Mesenchymal stem cell (in vitro differentiated cells and primary cell): ENCODE results near the gene KRTAP12-1.

Experiments used
- DNase-seq: peaks from one replicate; pipeline ENCODE4 v3.0.0-alpha.2; 2013
- H2AFZ ChIP-seq: one replicate; pipeline ENCODE4 v1.6.1; 2013; ENCODE audit warnings: low read depth, mild to moderate bottlenecking, control low read depth, inconsistent platforms, low read length, moderate library complexity
- H2AK5ac ChIP-seq: 2 replicates; pipeline ENCODE4 v1.6.1; 2013; ENCODE audit warnings: low read length, moderate library complexity, mild to moderate bottlenecking, inconsistent platforms; ENCODE audit not compliant: severe bottlenecking
- H2BK120ac ChIP-seq: one replicate; pipeline ENCODE4 v1.6.1; 2013; ENCODE audit warnings: low read depth, mild to moderate bottlenecking, inconsistent platforms, low read length, moderate library complexity
- H2BK12ac ChIP-seq, 2 experiments: one replicate each; pipeline ENCODE4 v1.6.1; 2013; ENCODE audit warnings: inconsistent platforms in 2 of 2, low read length in 2 of 2, mild to moderate bottlenecking in 2 of 2, moderate library complexity in 2 of 2, control low read depth in 1 of 2
- H2BK15ac ChIP-seq: one replicate; pipeline ENCODE4 v1.6.1; 2013; ENCODE audit warnings: mild to moderate bottlenecking, low read depth, inconsistent platforms; ENCODE audit not compliant: poor library complexity, severe bottlenecking
- H2BK5ac ChIP-seq: 2 replicates; pipeline ENCODE4 v1.6.1; 2013; ENCODE audit warnings: low read depth, mild to moderate bottlenecking, low read length, control low read depth, inconsistent platforms; ENCODE audit not compliant: poor library complexity, severe bottlenecking
- H3K14ac ChIP-seq, 2 experiments: one replicate each; pipeline ENCODE4 v1.6.1; 2013; ENCODE audit warnings: inconsistent platforms in 2 of 2, low read length in 2 of 2, control low read depth in 1 of 2, mild to moderate bottlenecking in 1 of 2, moderate library complexity in 1 of 2
- H3K18ac ChIP-seq, 2 experiments: one replicate each; pipeline ENCODE4 v1.6.1; 2013; ENCODE audit warnings: inconsistent platforms in 2 of 2, low read length in 2 of 2, control low read depth in 1 of 2, low read depth in 1 of 2, mild to moderate bottlenecking in 1 of 2
- H3K23ac ChIP-seq, 2 experiments: one replicate each; pipeline ENCODE4 v1.6.1; 2013; ENCODE audit warnings: inconsistent platforms in 2 of 2, low read length in 2 of 2, mild to moderate bottlenecking in 2 of 2, moderate library complexity in 2 of 2, control low read depth in 1 of 2
- H3K27ac ChIP-seq: 2 replicates; pipeline ENCODE4 v1.5.1; 2013; ENCODE audit warnings: mild to moderate bottlenecking, moderate library complexity, low read length, control low read depth, inconsistent platforms; ENCODE audit not compliant: poor library complexity, severe bottlenecking
- H3K27me3 ChIP-seq, 2 experiments: 2 replicates each; pipeline versions ENCODE4 v1.6.1 to v1.7.0; 2013; ENCODE audit warnings: low read length in 2 of 2, mild to moderate bottlenecking in 2 of 2, moderate library complexity in 2 of 2, control low read depth in 1 of 2, inconsistent platforms in 1 of 2; ENCODE audit not compliant: control insufficient read depth in 1 of 2, insufficient read depth in 1 of 2
- H3K36me3 ChIP-seq, 2 experiments: 2 replicates each; pipeline versions ENCODE4 v1.6.1 to v1.7.0; 2013; ENCODE audit warnings: low read length in 2 of 2, control low read depth in 1 of 2, inconsistent platforms in 1 of 2, low read depth in 1 of 2, mild to moderate bottlenecking in 1 of 2; ENCODE audit not compliant: insufficient read depth in 2 of 2, control insufficient read depth in 1 of 2
- H3K4ac ChIP-seq, 2 experiments: one replicate each; pipeline ENCODE4 v1.6.1; 2013; ENCODE audit warnings: inconsistent platforms in 2 of 2, low read length in 2 of 2, mild to moderate bottlenecking in 2 of 2, moderate library complexity in 2 of 2, control low read depth in 1 of 2, low read depth in 1 of 2
- H3K4me1 ChIP-seq: 2 replicates; pipeline ENCODE4 v1.6.1; 2013; ENCODE audit warnings: low read depth, low read length, control low read depth; ENCODE audit not compliant: control insufficient read depth, insufficient read depth
- H3K4me2 ChIP-seq: 2 replicates; pipeline ENCODE4 v1.6.1; 2013; ENCODE audit warnings: low read length, mild to moderate bottlenecking, inconsistent platforms; ENCODE audit not compliant: poor library complexity, severe bottlenecking
- H3K4me3 ChIP-seq, 2 experiments: 2 replicates each; pipeline versions ENCODE4 v1.5.1 to v1.7.0; 2013; ENCODE audit warnings: low read length in 2 of 2, mild to moderate bottlenecking in 2 of 2, control low read depth in 1 of 2, low read depth in 1 of 2; ENCODE audit not compliant: insufficient read depth in 1 of 2
- H3K79me1 ChIP-seq: replicated peaks from 2 replicates; pipeline ENCODE4 v1.6.1; 2013; ENCODE audit warnings: mild to moderate bottlenecking, control low read depth, low read length, inconsistent platforms; ENCODE audit not compliant: poor library complexity, severe bottlenecking
- H3K9ac ChIP-seq: 2 replicates; pipeline ENCODE4 v1.7.0; 2013; ENCODE audit warnings: mild to moderate bottlenecking, low read length, moderate library complexity
- H3K9me3 ChIP-seq: 2 replicates; pipeline ENCODE4 v1.7.0; 2013; ENCODE audit warnings: mild to moderate bottlenecking, low read length; ENCODE audit not compliant: control insufficient read depth
- H4K8ac ChIP-seq: one replicate; pipeline ENCODE4 v1.6.1; 2013; ENCODE audit warnings: inconsistent platforms, mild to moderate bottlenecking, low read length, moderate library complexity
- H4K91ac ChIP-seq: one replicate; pipeline ENCODE4 v1.6.1; 2013; ENCODE audit warnings: mild to moderate bottlenecking, low read length, inconsistent platforms
- WGBS: methylation state at CpG from one replicate; pipeline ENCODE4 v1.1.7; 2013; ENCODE audit warnings: mixed read lengths; 5-methylcytosine and 5-hydroxymethylcytosine counted together

The KRTAP12-1 gene

GRCh38 chr21:44650265-44650972 lies 31.5 kb downstream of the KRTAP12-1 start:
- no peak overlapping the region for H3K4ac ChIP-seq
- no peaks in the 10 kb centered on the region for H3K9me3 ChIP-seq
- no peak overlapping the region for H2BK5ac ChIP-seq
- H2AK5ac ChIP-seq, result no peak overlapping the region
- no peak overlapping the region for H2AFZ ChIP-seq
- H3K79me1 ChIP-seq, result no peaks in the 10 kb centered on the region
- WGBS, result 87% methylated on average over 20 of the region's 20 CpGs
- H2BK15ac ChIP-seq, result no peak overlapping the region
- H3K36me3 ChIP-seq, result no peaks in the 10 kb centered on the region
- no peak overlapping the region for H3K14ac ChIP-seq
- no peak overlapping the region for H3K23ac ChIP-seq
- no peak overlapping the region for H3K9ac ChIP-seq
- H2BK12ac ChIP-seq, result no peak overlapping the region
- no peak overlapping the region for H3K18ac ChIP-seq
- no peak overlapping the region for H3K27ac ChIP-seq
- no peak overlapping the region for H4K8ac ChIP-seq
- no peak overlapping the region for H3K4me2 ChIP-seq
- no peak overlapping the region for H3K4me3 ChIP-seq
- H3K4me1 ChIP-seq, result peaks cover 2% of the 10 kb centered on the region
- no peak overlapping the region for H2BK120ac ChIP-seq
- DNase-seq, result no peak
- no peak overlapping the region for H4K91ac ChIP-seq
- H3K27me3 ChIP-seq, result peaks cover 3 to 10% of the 10 kb centered on the region in 2 experiments

GRCh38 chr21:44649521-44650100 lies 32.4 kb downstream of the KRTAP12-1 start:
- Histone ChIP-seq H3K4me3 (no peak overlapping the region), H4K8ac (no peak overlapping the region), H3K14ac (no peak overlapping the region), H2BK120ac (no peak overlapping the region), H3K9ac (no peak overlapping the region), H4K91ac (no peak overlapping the region), H2BK5ac (no peak overlapping the region), H3K4me2 (no peak overlapping the region), H2BK12ac (no peak overlapping the region), H2AFZ (no peak overlapping the region), H3K23ac (no peak overlapping the region), H3K27me3 (peaks cover 3 to 10% of the 10 kb centered on the region in 2 experiments), H2BK15ac (no peak overlapping the region), H3K27ac (no peak overlapping the region), H3K79me1 (no peaks in the 10 kb centered on the region), H3K4me1 (peaks cover 2% of the 10 kb centered on the region), H3K36me3 (no peaks in the 10 kb centered on the region), H3K18ac (no peak overlapping the region), H3K4ac (no peak overlapping the region), H3K9me3 (peaks cover 6% of the 10 kb centered on the region), H2AK5ac (no peak overlapping the region)
- no peak for DNase-seq
- WGBS, result 86% methylated on average over 18 of the region's 18 CpGs

DNA sequence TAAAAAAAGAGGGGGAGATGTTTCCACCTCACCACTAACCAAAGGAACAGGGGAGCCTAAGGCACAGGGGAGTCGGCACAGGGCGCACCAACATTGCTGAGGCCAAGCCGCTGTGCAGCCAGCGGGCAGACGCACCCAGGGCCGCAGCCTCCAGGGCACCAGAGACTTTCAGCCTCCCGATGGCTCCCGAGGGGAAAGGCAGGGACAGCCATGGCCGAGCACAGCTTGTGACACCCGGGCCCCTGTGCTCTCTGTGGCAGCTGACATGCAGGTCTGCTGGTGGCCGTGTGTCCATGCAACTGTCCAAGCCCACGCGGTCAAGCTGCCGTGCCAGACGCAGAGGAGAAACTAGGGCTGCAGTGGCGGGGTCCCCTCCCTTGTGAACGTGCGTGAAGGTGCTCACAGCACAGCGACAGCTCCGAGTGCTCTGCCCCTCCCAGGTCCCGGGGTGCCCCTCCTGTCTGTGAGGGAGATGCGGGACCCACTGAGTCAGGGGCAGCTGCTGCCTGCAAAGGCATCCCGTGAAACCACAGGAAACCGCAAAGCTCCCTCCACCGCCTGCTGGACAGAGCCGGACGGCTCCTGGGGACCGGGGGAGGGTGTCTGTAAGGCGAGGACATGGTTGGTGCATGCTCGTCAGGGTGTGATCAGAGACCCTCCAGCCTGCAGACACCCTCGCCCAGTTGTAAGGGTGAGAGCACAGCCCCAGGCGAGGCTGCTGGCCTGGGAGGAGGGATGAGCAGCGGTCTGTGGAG lies 33.2 kb downstream of the KRTAP12-1 start:
- 90% methylated on average over 33 of the region's 33 CpGs for WGBS
- no peak overlapping the region for H2BK120ac ChIP-seq
- no peak overlapping the region for H3K14ac ChIP-seq
- no peak overlapping the region for H2BK15ac ChIP-seq
- no peaks in the 10 kb centered on the region for H3K79me1 ChIP-seq
- H2BK12ac ChIP-seq, result no peak overlapping the region
- H2AK5ac ChIP-seq, result no peak overlapping the region
- H2AFZ ChIP-seq, result no peak overlapping the region
- no peak overlapping the region for H3K23ac ChIP-seq
- no peak overlapping the region for H4K8ac ChIP-seq
- H3K4ac ChIP-seq, result no peak overlapping the region
- no peak overlapping the region for H3K18ac ChIP-seq
- no peaks in the 10 kb centered on the region for H3K36me3 ChIP-seq
- H3K4me1 ChIP-seq, result no peaks in the 10 kb centered on the region
- H3K4me2 ChIP-seq, result no peak overlapping the region
- no peak overlapping the region for H3K4me3 ChIP-seq
- peaks cover 3 to 10% of the 10 kb centered on the region in 2 experiments for H3K27me3 ChIP-seq
- no peak overlapping the region for H3K9ac ChIP-seq
- no peak for DNase-seq
- no peak overlapping the region for H3K27ac ChIP-seq
- H2BK5ac ChIP-seq, result no peak overlapping the region
- H4K91ac ChIP-seq, result no peak overlapping the region
- peaks cover 15% of the 10 kb centered on the region for H3K9me3 ChIP-seq

DNA sequence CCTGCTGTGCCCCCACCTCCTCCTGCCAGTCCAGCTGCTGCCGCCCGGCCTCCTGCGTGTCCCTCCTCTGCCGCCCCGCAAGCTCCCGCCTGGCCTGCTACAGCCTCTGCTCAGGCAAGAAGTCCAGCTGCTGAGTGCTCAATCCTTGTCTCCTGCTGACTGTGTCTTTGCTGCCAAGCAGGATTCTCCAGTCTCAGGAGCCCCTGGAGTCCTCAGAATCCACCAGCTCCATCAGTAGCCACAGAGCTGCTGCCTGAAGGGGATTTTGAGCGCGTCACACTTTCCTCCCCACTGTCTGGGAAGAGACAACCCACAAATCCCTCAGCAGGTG lies 34.8 kb downstream of the KRTAP12-1 start:
- no peak for DNase-seq
- Histone ChIP-seq H2AK5ac (no peak overlapping the region), H3K9ac (no peak overlapping the region), H2BK12ac (no peak overlapping the region), H3K23ac (no peak overlapping the region), H2BK5ac (no peak overlapping the region), H3K4ac (no peak overlapping the region), H4K91ac (no peak overlapping the region), H3K14ac (no peak overlapping the region), H3K4me3 (no peak overlapping the region), H2BK120ac (no peak overlapping the region), H3K9me3 (peaks cover 26% of the 10 kb centered on the region), H2AFZ (no peak overlapping the region), H3K27ac (no peak overlapping the region), H3K79me1 (no peaks in the 10 kb centered on the region), H3K27me3 (peaks cover 3 to 10% of the 10 kb centered on the region in 2 experiments), H3K36me3 (no peaks in the 10 kb centered on the region), H3K4me1 (no peaks in the 10 kb centered on the region), H3K18ac (no peak overlapping the region), H4K8ac (no peak overlapping the region), H2BK15ac (no peak overlapping the region), H3K4me2 (no peak overlapping the region)
- WGBS, result 57% methylated on average over 8 of the region's 8 CpGs
